PFSK-1 (cell line): Measurements from ENCODE around the gene RCOR2.

ENCODE experiments used
- FOXP2 ChIP-seq: optimal IDR thresholded peaks from 2 replicates; pipeline ENCODE3; 2011; ENCODE audit warnings: borderline replicate concordance, control low read depth, inconsistent platforms; ENCODE audit not compliant: insufficient read depth; ENCODE audit errors: extremely low read length, extremely low read depth
- POLR2AphosphoS5 ChIP-seq: IDR thresholded peaks from 2 replicates; pipeline ENCODE4 v1.6.1; 2012; ENCODE audit warnings: low read depth, mild to moderate bottlenecking, control low read depth, low read length, moderate library complexity
- REST ChIP-seq, 2 experiments: IDR thresholded peaks; 2 replicates each; pipeline versions ENCODE4 v1.6.1 to v1.8.0; 2011 to 2012; ENCODE audit warnings: low read depth in 2 of 2, low read length in 2 of 2, control low read depth in 1 of 2, inconsistent platforms in 1 of 2, mild to moderate bottlenecking in 1 of 2, moderate library complexity in 1 of 2; ENCODE audit not compliant: insufficient read depth in 1 of 2
- SIN3A ChIP-seq: IDR thresholded peaks from 2 replicates; pipeline ENCODE4 v1.6.1; 2012; ENCODE audit warnings: mild to moderate bottlenecking, low read length, moderate library complexity, borderline replicate concordance; ENCODE audit not compliant: insufficient read depth
- TAF1 ChIP-seq: IDR thresholded peaks from 2 replicates; pipeline ENCODE4 v1.6.1; 2012; ENCODE audit warnings: low read length, control low read depth, borderline replicate concordance; ENCODE audit not compliant: insufficient read depth

The RCOR2 gene

GRCh38 chr11:63907808-63908530 is 9.0 kb downstream of the RCOR2 start:
- TF ChIP-seq TAF1, result no peak
- no peak for TF ChIP-seq FOXP2
- no peak for TF ChIP-seq POLR2AphosphoS5

- TF ChIP-seq POLR2AphosphoS5, result no peak
- TF ChIP-seq SIN3A, result no peak
- no peak for TF ChIP-seq REST (IDR thresholded peaks at IDR 0.05; ENCODE audit: insufficient read depth in 1 of 2, low read depth in 2 of 2, low read length in 2 of 2)
Observed at GRCh38 chr11:63907063-63907462, 9.9 kb downstream of the RCOR2 start.

GRCh38 chr11:63906585-63906984 is 10.4 kb downstream of the RCOR2 start:
- TF ChIP-seq TAF1, result no peak
- TF ChIP-seq POLR2AphosphoS5, result no peak
- TF ChIP-seq FOXP2, result no peak
- TF ChIP-seq SIN3A, result no peak

GRCh38 chr11:63906087-63906486 is 10.9 kb downstream of the RCOR2 start:
- TF ChIP-seq FOXP2 (no peak), SIN3A (no peak), REST (IDR thresholded peaks at IDR 0.05; ENCODE audit: insufficient read depth in 1 of 2, low read depth in 2 of 2, low read length in 2 of 2) (no peak), POLR2AphosphoS5 (no peak), TAF1 (no peak)

- TF ChIP-seq FOXP2 (no peak), TAF1 (no peak), SIN3A (no peak)
Observed at GRCh38 chr11:63905179-63905578, 11.8 kb downstream of the RCOR2 start.

- TF ChIP-seq POLR2AphosphoS5 (no peak), REST (IDR thresholded peaks at IDR 0.05; ENCODE audit: insufficient read depth in 1 of 2, low read depth in 2 of 2, low read length in 2 of 2) (no peak), SIN3A (no peak), TAF1 (no peak), FOXP2 (no peak)
Observed at GRCh38 chr11:63904743-63905142, 12.2 kb downstream of the RCOR2 start.

GRCh38 chr11:63903884-63904283 is 13.1 kb downstream of the RCOR2 start:
- TF ChIP-seq SIN3A (no peak), TAF1 (no peak), REST (IDR thresholded peaks at IDR 0.05; ENCODE audit: insufficient read depth in 1 of 2, low read depth in 2 of 2, low read length in 2 of 2) (no peak), POLR2AphosphoS5 (no peak), FOXP2 (no peak)
